ENCODE measurements around the gene TCF23. TPM values are rescaled to one million over a fixed set of nuclear protein-coding genes. Genes with fewer than 3 reads are reported as not detected.

Gene TCF23
- total RNA-seq, 2 donors from 2014 or later, result not detected

- Mint-ChIP-seq H3K4me1 (peaks cover 13% of the 10 kb centered on the region), H3K4me3 (no peak overlapping the region), H3K36me3 (ENCODE audit: low read depth) (no peaks in the 10 kb centered on the region), H3K9me3 (peaks cover 3% of the 10 kb centered on the region), H3K27ac (no peak overlapping the region), H3K27me3 (ENCODE audit: insufficient read depth) (peaks cover 82% of the 10 kb centered on the region)
- Histone ChIP-seq H3K4me3 (ENCODE audit: low read length) (no peak overlapping the region), H3K27me3 (ENCODE audit: control insufficient read depth, insufficient read depth, low read length, poor library complexity, severe bottlenecking) (peaks cover 78% of the 10 kb centered on the region), H3K9ac (ENCODE audit: extremely low read depth, low read length, poor library complexity, severe bottlenecking) (no peak overlapping the region), H3K27ac (ENCODE audit: low read depth, low read length) (no peak overlapping the region), H3K36me3 (ENCODE audit: control insufficient read depth, insufficient read depth, low read length) (no peaks in the 10 kb centered on the region), H3K9me3 (ENCODE audit: control insufficient read depth, low read length) (no peaks in the 10 kb centered on the region), H3K4me1 (ENCODE audit: control insufficient read depth, insufficient read depth, low read length) (no peaks in the 10 kb centered on the region)
- WGBS, 2 experiments (ENCODE audit: insufficient coverage in 1 of 2, insufficient read length in 1 of 2), result 79 to 81% methylated on average over 2 of the region's 2 CpGs
- DNase-seq, result no peak
- TF ChIP-seq, protein P1, sequence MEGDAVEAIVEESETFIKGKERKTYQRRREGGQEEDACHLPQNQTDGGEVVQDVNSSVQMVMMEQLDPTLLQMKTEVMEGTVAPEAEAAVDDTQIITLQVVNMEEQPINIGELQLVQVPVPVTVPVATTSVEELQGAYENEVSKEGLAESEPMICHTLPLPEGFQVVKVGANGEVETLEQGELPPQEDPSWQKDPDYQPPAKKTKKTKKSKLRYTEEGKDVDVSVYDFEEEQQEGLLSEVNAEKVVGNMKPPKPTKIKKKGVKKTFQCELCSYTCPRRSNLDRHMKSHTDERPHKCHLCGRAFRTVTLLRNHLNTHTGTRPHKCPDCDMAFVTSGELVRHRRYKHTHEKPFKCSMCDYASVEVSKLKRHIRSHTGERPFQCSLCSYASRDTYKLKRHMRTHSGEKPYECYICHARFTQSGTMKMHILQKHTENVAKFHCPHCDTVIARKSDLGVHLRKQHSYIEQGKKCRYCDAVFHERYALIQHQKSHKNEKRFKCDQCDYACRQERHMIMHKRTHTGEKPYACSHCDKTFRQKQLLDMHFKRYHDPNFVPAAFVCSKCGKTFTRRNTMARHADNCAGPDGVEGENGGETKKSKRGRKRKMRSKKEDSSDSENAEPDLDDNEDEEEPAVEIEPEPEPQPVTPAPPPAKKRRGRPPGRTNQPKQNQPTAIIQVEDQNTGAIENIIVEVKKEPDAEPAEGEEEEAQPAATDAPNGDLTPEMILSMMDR (conservative IDR thresholded peaks at IDR 0.05), result no peak
Observed at GRCh38 chr2:27121906-27122305, 26.9 kb upstream of the TCF23 start.

DNA sequence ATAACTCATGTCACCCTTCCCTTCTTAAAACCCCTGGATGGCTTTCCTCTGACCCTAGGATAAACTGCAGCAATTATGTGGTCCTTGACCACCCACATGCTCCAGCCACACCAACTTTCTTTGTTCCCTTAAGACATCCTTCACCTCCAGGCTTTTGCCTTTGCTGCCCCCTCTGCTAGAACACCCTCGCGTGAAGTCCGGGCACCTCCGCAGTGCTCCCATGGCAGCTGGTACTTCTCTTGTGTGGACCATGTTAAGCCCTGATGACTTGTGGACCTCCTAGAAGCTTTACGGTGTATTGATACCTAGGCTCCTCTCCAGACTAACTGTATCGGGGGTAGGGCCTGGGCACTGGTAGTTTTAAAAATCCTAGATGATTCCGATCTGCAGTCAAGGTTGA is 26.0 kb upstream of the TCF23 start:
- H3K4me1 ChIP-seq (ENCODE audit: control insufficient read depth, insufficient read depth, low read length), result no peaks in the 10 kb centered on the region
- peaks cover 73% of the 10 kb centered on the region for H3K27me3 Mint-ChIP-seq (ENCODE audit: insufficient read depth)
- H3K4me1 Mint-ChIP-seq, result peaks cover 13% of the 10 kb centered on the region
- DNase-seq, result no peak
- H3K27ac Mint-ChIP-seq, result no peak overlapping the region
- no peak overlapping the region for H3K9ac ChIP-seq (ENCODE audit: extremely low read depth, low read length, poor library complexity, severe bottlenecking)
- H3K4me3 Mint-ChIP-seq, result peak overlapping the region; percentile 66
- no peaks in the 10 kb centered on the region for H3K9me3 ChIP-seq (ENCODE audit: control insufficient read depth, low read length)
- no peaks in the 10 kb centered on the region for H3K36me3 ChIP-seq (ENCODE audit: control insufficient read depth, insufficient read depth, low read length)
- TF ChIP-seq, protein P1 (conservative IDR thresholded peaks at IDR 0.05), result no peak
- 86 to 90% methylated on average over 7 of the region's 7 CpGs for WGBS, 2 experiments (ENCODE audit: insufficient coverage in 1 of 2, insufficient read length in 1 of 2)
- H3K27me3 ChIP-seq (ENCODE audit: control insufficient read depth, insufficient read depth, low read length, poor library complexity, severe bottlenecking), result peaks cover 69% of the 10 kb centered on the region
- peaks cover 3% of the 10 kb centered on the region for H3K9me3 Mint-ChIP-seq
- H3K36me3 Mint-ChIP-seq (ENCODE audit: low read depth), result no peaks in the 10 kb centered on the region
- H3K27ac ChIP-seq (ENCODE audit: low read depth, low read length), result no peak overlapping the region
- no peak overlapping the region for H3K4me3 ChIP-seq (ENCODE audit: low read length)

- Histone ChIP-seq H3K9me3 (ENCODE audit: control insufficient read depth, low read length) (no peaks in the 10 kb centered on the region), H3K36me3 (ENCODE audit: control insufficient read depth, insufficient read depth, low read length) (no peaks in the 10 kb centered on the region), H3K4me1 (ENCODE audit: control insufficient read depth, insufficient read depth, low read length) (no peaks in the 10 kb centered on the region), H3K9ac (ENCODE audit: extremely low read depth, low read length, poor library complexity, severe bottlenecking) (no peak within 1 kb of the TSS), H3K4me3 (ENCODE audit: low read length) (peak within 1 kb of the TSS; percentile 74), H3K27me3 (ENCODE audit: control insufficient read depth, insufficient read depth, low read length, poor library complexity, severe bottlenecking) (peaks cover 62% of the 10 kb centered on the region), H3K27ac (ENCODE audit: low read depth, low read length) (no peak within 1 kb of the TSS)
- WGBS, 2 experiments (ENCODE audit: insufficient coverage in 1 of 2, insufficient read length in 1 of 2), result 11 to 15% methylated on average over 29 to 47 of the region's 47 CpGs
- Mint-ChIP-seq H3K27me3 (ENCODE audit: insufficient read depth) (peaks cover 66% of the 10 kb centered on the region), H3K36me3 (ENCODE audit: low read depth) (no peaks in the 10 kb centered on the region), H3K4me1 (peaks cover 9% of the 10 kb centered on the region), H3K27ac (no peak within 1 kb of the TSS), H3K4me3 (peak within 1 kb of the TSS; percentile 66), H3K9me3 (peaks cover 3% of the 10 kb centered on the region)
- peak; percentile 86 for DNase-seq
- TF ChIP-seq, protein P1 (conservative IDR thresholded peaks at IDR 0.05), result no peak
Observed at GRCh38 chr2:27123302-27124150, 25.3 kb upstream of the TCF23 start, which contains the start of gene ABHD1. ABHD1 (plus strand) TSS chr2:27123815; CDS start chr2:27123949, 134 bp downstream.

Data from endodermal cell (in vitro differentiated cells).